ENCODE results near the gene PYGB.

DNA sequence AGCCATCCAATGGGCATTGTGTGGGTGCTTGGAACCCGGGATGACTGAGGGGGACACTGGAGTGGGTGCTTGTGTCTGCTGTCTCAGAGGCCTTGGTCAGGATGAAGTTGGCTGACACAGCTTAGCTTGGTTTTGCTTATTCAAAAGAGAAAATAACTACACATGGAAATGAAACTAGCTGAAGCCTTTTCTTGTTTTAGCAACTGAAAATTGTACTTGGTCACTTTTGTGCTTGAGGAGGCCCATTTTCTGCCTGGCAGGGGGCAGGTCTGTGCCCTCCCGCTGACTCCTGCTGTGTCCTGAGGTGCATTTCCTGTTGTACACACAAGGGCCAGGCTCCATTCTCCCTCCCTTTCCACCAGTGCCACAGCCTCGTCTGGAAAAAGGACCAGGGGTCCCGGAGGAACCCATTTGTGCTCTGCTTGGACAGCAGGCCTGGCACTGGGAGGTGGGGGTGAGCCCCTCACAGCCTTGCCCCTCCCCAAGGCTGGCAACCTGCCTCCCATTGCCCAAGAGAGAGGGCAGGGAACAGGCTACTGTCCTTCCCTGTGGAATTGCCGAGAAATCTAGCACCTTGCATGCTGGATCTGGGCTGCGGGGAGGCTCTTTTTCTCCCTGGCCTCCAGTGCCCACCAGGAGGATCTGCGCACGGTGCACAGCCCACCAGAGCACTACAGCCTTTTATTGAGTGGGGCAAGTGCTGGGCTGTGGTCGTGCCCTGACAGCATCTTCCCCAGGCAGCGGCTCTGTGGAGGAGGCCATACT, 49.4 kb downstream of the PYGB start:
- TF ChIP-seq CTCF (IDR thresholded peaks at IDR 0.05) = no peak
- TF ChIP-seq, protein P1, sequence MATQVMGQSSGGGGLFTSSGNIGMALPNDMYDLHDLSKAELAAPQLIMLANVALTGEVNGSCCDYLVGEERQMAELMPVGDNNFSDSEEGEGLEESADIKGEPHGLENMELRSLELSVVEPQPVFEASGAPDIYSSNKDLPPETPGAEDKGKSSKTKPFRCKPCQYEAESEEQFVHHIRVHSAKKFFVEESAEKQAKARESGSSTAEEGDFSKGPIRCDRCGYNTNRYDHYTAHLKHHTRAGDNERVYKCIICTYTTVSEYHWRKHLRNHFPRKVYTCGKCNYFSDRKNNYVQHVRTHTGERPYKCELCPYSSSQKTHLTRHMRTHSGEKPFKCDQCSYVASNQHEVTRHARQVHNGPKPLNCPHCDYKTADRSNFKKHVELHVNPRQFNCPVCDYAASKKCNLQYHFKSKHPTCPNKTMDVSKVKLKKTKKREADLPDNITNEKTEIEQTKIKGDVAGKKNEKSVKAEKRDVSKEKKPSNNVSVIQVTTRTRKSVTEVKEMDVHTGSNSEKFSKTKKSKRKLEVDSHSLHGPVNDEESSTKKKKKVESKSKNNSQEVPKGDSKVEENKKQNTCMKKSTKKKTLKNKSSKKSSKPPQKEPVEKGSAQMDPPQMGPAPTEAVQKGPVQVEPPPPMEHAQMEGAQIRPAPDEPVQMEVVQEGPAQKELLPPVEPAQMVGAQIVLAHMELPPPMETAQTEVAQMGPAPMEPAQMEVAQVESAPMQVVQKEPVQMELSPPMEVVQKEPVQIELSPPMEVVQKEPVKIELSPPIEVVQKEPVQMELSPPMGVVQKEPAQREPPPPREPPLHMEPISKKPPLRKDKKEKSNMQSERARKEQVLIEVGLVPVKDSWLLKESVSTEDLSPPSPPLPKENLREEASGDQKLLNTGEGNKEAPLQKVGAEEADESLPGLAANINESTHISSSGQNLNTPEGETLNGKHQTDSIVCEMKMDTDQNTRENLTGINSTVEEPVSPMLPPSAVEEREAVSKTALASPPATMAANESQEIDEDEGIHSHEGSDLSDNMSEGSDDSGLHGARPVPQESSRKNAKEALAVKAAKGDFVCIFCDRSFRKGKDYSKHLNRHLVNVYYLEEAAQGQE (IDR thresholded peaks at IDR 0.05; ENCODE audit: insufficient read depth in 1 of 2, low read depth in 2 of 2, low read length in 1 of 2) = no peak
- no peak for TF ChIP-seq SIN3A (IDR thresholded peaks at IDR 0.05; ENCODE audit: borderline replicate concordance, insufficient read depth, low read depth, low read length)
- TF ChIP-seq POLR2AphosphoS5 (IDR thresholded peaks at IDR 0.05; ENCODE audit: low read depth, low read length) = no peak; the same call in 1 of the 2 replicates

Measured in Panc1 (cell line).